Stimulated activated CD4-positive, alpha-beta T cell treated with anti-CD3 and anti-CD28 coated beads, Interleukin-12 subunit alpha, Interleukin-12 subunit beta, amount 100 ng/mL, for 24 hours (primary cell): ENCODE data around the gene CRYBG2.
A peak's percentile ranks its signal among the peaks of the same experiment; 100 is the strongest.

ENCODE experiments used
- DNase-seq, 2 experiments: peaks; one replicate each; pipeline ENCODE4 v3.0.0-alpha.2; 2020; ENCODE audit warnings: low read depth in 2 of 2

Gene CRYBG2

GRCh38 chr1:26281091-26281958, 72.6 kb downstream of the CRYBG2 start:
- no peak for DNase-seq

GRCh38 chr1:26280333-26281042, 73.4 kb downstream of the CRYBG2 start:
- DNase-seq: no peak

- DNase-seq: peak; percentile 69 to 81
Observed at GRCh38 chr1:26279456-26280332, 74.2 kb downstream of the CRYBG2 start, which contains the start of gene SH3BGRL3. Gene SH3BGRL3 (plus strand): TSS chr1:26280086. CDS start chr1:26280156, 70 bp downstream.

- no peak for DNase-seq
Observed at GRCh38 chr1:26278724-26279455, 75.0 kb downstream of the CRYBG2 start.

GRCh38 chr1:26278303-26278702, 75.6 kb downstream of the CRYBG2 start:
- no peak for DNase-seq

GRCh38 chr1:26277719-26278118, 76.2 kb downstream of the CRYBG2 start:
- DNase-seq: no peak

- no peak for DNase-seq
Observed at GRCh38 chr1:26277261-26277661, 76.7 kb downstream of the CRYBG2 start.

GRCh38 chr1:26276432-26276838, 77.5 kb downstream of the CRYBG2 start:
- DNase-seq: no peak

GRCh38 chr1:26275580-26276431, 78.1 kb downstream of the CRYBG2 start:
- peak; percentile 52 to 82 for DNase-seq

- no peak for DNase-seq
Observed at GRCh38 chr1:26274801-26275425, 79.0 kb downstream of the CRYBG2 start.
